GM11168 (cell line): ENCODE measurements around the gene TP53RK.

Experiments
- in situ Hi-C: fragments of 300-500 bp; cut with MboI; formaldehyde crosslinking; loops from one replicate; pipeline ENCODE4 v1.12.0; 2022; ENCODE audit warnings: low sequenced_read_pairs; ENCODE audit not compliant: unreplicated experiment

TP53RK gene

GRCh38 chr20:46642265-46642968 is 46.8 kb downstream of the TP53RK start:
- in situ Hi-C loops = no loop called here

- in situ Hi-C loops = no loop called here
Observed at GRCh38 chr20:46641424-46641823, 47.8 kb downstream of the TP53RK start.

DNA sequence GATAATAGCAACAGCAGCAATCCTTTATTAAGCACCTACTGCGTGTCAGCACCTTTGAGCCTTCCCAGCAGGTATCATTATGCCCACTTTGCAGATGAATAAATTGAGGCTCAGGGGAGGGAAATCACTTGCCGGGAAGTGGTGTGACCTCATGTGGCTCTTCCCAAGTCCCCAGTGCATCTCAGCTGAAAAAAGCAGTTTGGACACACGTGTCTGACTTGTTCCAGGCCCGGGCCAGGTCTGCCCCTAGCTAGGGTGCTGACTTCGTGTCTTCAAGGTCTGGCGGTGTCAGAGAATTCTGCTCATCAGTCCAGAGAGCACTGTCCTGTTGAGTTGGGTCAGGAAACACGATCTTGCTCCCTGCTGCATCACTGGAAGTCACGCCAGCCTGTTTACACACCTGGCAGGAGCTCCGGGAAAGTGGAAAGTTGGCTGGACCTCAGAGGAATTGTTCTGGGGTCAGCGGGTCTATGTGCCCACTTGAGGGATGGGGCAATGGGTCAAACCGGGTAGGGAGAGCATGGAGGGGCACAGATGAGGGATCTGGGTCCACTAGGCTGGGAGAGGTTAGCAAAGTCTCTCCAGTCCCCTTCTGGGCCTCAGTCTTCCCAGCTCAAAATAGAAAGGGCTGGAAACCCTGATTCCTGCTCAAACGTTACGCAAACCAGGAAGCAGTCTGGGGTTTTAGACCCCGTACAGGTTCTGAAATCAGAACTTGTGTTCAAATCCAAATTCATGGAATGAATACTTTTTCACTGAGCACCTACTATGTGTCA is 48.5 kb downstream of the TP53RK start:
- in situ Hi-C loops = no loop called here

DNA sequence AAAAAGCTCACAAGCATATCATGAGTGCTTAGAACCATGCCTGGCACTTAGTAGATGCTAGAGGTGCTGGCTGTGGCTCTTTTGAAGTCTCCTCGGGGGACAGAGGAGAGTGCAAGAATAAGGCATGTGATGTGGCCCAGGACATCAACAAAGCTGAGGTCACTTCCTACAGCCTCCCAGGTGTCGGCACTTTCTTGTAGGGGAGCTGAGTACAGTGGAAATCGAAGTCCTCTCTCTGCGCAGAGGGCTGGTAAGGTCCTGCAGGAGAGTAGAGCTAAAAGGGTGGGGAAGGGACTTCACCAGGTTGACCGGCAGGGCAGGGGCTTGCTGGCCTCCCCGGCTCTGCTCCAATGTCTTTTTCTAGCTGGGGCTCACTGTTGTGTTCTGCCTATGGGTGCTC is 49.2 kb downstream of the TP53RK start:
- in situ Hi-C loops = no loop called here

- in situ Hi-C loops = no loop called here
Observed at GRCh38 chr20:46639587-46639986, 49.7 kb downstream of the TP53RK start.

DNA sequence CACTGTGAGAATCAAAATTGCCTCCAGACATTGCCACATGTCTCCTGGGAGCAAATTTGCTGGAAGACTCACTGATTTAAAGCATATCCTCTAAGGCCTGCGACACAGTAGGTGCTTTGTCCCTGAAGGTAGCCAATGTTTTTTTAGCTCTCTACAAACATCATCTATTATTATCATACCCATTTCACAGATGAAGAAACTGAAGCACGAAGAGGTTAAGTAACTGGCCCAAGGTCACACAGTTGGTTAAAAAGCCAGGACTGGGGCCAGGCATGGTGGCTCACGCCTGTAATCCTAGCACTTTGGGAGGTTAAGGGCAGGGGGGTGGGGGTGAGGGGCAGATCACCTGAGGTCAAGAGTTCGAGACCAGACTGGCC is 50.4 kb downstream of the TP53RK start:
- in situ Hi-C loops = no loop called here

- in situ Hi-C loops = no loop called here
Observed at GRCh38 chr20:46638134-46638897, 50.9 kb downstream of the TP53RK start.

- in situ Hi-C loops = no loop called here
Observed at GRCh38 chr20:46637427-46638133, 51.7 kb downstream of the TP53RK start.

- in situ Hi-C loops = no loop called here
Observed at GRCh38 chr20:46637020-46637419, 52.2 kb downstream of the TP53RK start.

DNA sequence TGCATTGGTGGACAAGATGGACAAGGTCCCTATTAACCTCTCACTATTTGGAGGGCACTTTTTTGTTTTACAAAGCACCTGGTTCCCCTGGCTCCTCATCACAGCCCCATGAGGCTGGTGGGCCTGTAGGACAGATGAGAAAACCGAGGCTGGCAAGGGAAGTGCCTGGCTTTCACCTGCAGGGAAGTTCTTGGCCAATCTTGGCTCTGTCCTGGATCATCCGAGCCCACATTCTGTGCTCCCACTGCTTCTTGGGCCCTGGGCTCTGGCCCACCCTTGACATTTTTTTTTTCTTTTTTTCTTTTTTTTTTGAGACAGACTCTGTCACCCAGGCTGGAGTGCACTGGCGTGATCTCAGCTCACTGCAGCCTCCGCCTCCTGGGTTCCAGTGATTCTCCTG is 52.7 kb downstream of the TP53RK start:
- in situ Hi-C loops = no loop called here

DNA sequence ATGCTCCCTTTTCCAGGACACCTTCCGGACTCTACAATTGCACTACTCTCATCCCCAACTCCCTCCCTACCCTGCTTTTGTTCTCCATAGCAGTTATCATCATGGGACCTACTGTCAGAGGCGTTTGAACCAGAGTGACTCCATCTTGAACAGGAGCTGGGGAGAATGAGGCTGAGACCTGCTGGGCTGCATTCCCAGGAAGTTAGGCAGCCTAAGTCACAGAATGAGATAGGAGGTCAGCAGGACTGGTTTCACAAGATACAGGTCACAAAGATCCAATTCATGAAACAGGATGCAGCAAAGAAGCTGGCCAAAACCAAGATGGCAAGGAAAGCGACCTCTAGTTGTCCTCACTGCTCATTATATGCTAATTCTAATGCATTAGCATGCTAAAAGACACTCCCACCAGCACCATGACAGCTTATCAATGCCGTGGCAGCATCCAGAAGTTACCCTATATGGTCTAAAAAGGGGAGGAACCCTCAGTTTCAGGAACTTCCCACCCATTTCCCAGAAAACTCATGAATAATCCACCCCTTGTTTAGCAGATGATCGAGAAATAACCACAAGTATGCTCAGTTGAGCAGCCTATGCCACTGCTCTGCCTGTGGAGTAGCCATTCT is 53.6 kb downstream of the TP53RK start:
- in situ Hi-C loops = no loop called here

DNA sequence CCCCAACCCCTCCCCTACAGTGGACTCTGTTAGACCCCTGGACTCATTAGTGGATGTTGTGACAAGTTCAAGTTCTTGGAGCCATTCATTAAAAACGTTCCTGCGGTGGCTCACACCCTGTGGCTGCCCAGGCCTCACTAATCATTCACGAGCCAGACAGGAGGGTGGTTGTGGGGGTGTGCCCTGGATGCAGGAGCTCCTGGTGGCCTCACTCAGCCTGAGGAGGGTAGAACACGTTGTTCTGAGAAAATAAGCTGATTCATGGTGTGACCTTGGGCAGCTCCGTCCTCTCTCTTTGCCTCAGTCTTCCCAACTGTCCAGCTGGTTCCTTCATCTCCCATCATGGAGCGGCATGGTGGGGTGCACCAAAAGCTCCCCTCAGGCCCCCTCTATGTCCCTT is 54.7 kb downstream of the TP53RK start:
- in situ Hi-C loops = no loop called here
